Smooth muscle cell (in vitro differentiated cells): ENCODE data around the gene PSMD13. TPM values are rescaled to one million over a fixed set of nuclear protein-coding genes. Genes with fewer than 3 reads are reported as not detected.

ENCODE experiments used
- DNase-seq: peaks from one replicate; lab custom pipeline; 2025; ENCODE audit not compliant: unreplicated experiment; lab: John Stamatoyannopoulos, UW
- H2AFZ ChIP-seq: fragments of 200-600 bp; sonication (generic); 2 replicates; pipeline ENCODE4 v1.6.0; 2016; ENCODE audit warnings: antibody characterized with exemption, low read depth, mild to moderate bottlenecking
- H3F3A ChIP-seq: fragments of 200-600 bp; sonication (generic); 2 replicates; pipeline ENCODE4 v1.6.0; 2017; ENCODE audit warnings: antibody characterized with exemption, low read depth
- H3K27ac ChIP-seq: fragments of 200-600 bp; sonication (generic); 2 replicates; pipeline ENCODE4 v1.5.1; 2016; ENCODE audit warnings: low read depth, mild to moderate bottlenecking
- H3K27me3 ChIP-seq: fragments of 200-600 bp; sonication (generic); 2 replicates; pipeline ENCODE4 v1.6.1; 2016; ENCODE audit warnings: low read depth, mild to moderate bottlenecking
- H3K36me3 ChIP-seq: fragments of 200-600 bp; sonication (generic); 2 replicates; pipeline ENCODE4 v1.5.1; 2016; ENCODE audit warnings: low read depth
- H3K4me1 ChIP-seq: fragments of 200-600 bp; sonication (generic); 2 replicates; pipeline ENCODE4 v1.5.1; 2016; ENCODE audit warnings: low read depth
- H3K4me2 ChIP-seq: fragments of 200-600 bp; sonication (generic); 2 replicates; pipeline ENCODE4 v1.6.0; 2016; ENCODE audit warnings: mild to moderate bottlenecking
- H3K4me3 ChIP-seq: fragments of 200-600 bp; sonication (generic); 2 replicates; pipeline ENCODE4 v1.5.1; 2016; ENCODE audit warnings: mild to moderate bottlenecking
- H3K79me2 ChIP-seq: fragments of 200-600 bp; sonication (generic); 2 replicates; pipeline ENCODE4 v1.6.0; 2016; ENCODE audit warnings: low read depth, mild to moderate bottlenecking
- H3K9ac ChIP-seq: fragments of 200-600 bp; sonication (generic); 2 replicates; pipeline ENCODE4 v1.6.0; 2016; ENCODE audit warnings: low read depth
- H3K9me3 ChIP-seq: fragments of 200-600 bp; sonication (generic); replicated peaks from 2 replicates; pipeline ENCODE4 v1.5.1; 2016; ENCODE audit warnings: low read depth
- H4K20me1 ChIP-seq: fragments of 200-600 bp; sonication (generic); 2 replicates; pipeline ENCODE4 v1.6.0; 2016; ENCODE audit warnings: low read depth
- CTCF ChIP-seq: fragments of 200-600 bp; sonication (generic); IDR thresholded peaks from 2 replicates; pipeline ENCODE4 v1.5.1; 2017; ENCODE audit warnings: borderline replicate concordance, mild to moderate bottlenecking, antibody characterized with exemption; ENCODE audit not compliant: insufficient read depth, poor library complexity, severe bottlenecking
- WGBS: methylation state at CpG from one replicate; pipeline ENCODE4 v1.1.7; 2016; ENCODE audit warnings: low lambda C conversion rate; 5-methylcytosine and 5-hydroxymethylcytosine counted together
- polyA plus RNA-seq: library from polyadenylated mRNA; unstranded; fragments of >200 nt; fragmentation: Nextera tagmentation; extraction: Ambion mirVana; gene quantifications from 2 replicates; pipeline ENCODE4 v1.2.1, GENCODE V29; 2016
- total RNA-seq: library from RNA; depleted of rRNA; stranded (reverse); fragments of >200 nt; gene quantifications from 2 replicates; pipeline ENCODE4 v1.2.3, GENCODE V29; 2014

Gene PSMD13
- total and polyA plus RNA-seq, 2 experiments from 2014 or later, result 77.4 to 200 TPM

GRCh38 chr11:282630-283360 lies 46.0 kb downstream of the PSMD13 start:
- WGBS, result 81% methylated on average over 12 of the region's 13 CpGs
- Histone ChIP-seq H3K79me2 (no peaks in the 10 kb centered on the region), H3K9me3 (no peaks in the 10 kb centered on the region), H2AFZ (no peak overlapping the region), H3K4me1 (no peaks in the 10 kb centered on the region), H3F3A (no peaks in the 10 kb centered on the region), H4K20me1 (no peaks in the 10 kb centered on the region), H3K27me3 (peaks cover 7% of the 10 kb centered on the region), H3K36me3 (no peaks in the 10 kb centered on the region), H3K9ac (no peak overlapping the region), H3K27ac (no peak overlapping the region), H3K4me2 (no peak overlapping the region), H3K4me3 (no peak overlapping the region)
- no peak for TF ChIP-seq CTCF
- DNase-seq, result no peak

- H3K27me3 ChIP-seq, result peaks cover 7% of the 10 kb centered on the region
- H3K4me2 ChIP-seq, result no peak overlapping the region
- TF ChIP-seq CTCF, result no peak
- H3K36me3 ChIP-seq, result no peaks in the 10 kb centered on the region
- 92% methylated on average over 22 of the region's 23 CpGs for WGBS
- H3F3A ChIP-seq, result no peaks in the 10 kb centered on the region
- H4K20me1 ChIP-seq, result no peaks in the 10 kb centered on the region
- H3K9me3 ChIP-seq, result no peaks in the 10 kb centered on the region
- H3K9ac ChIP-seq, result no peak overlapping the region
- no peak overlapping the region for H2AFZ ChIP-seq
- no peak for DNase-seq
- no peak overlapping the region for H3K27ac ChIP-seq
- no peak overlapping the region for H3K4me3 ChIP-seq
- H3K79me2 ChIP-seq, result no peaks in the 10 kb centered on the region
- H3K4me1 ChIP-seq, result peaks cover 4% of the 10 kb centered on the region
These were observed 46.8 kb downstream of the PSMD13 start for GRCh38 chr11:283405-284104.

GRCh38 chr11:284105-285020 lies 47.6 kb downstream of the PSMD13 start:
- WGBS, result 92% methylated on average over 22 of the region's 24 CpGs
- Histone ChIP-seq H3K4me1 (peaks cover 5% of the 10 kb centered on the region), H3K4me3 (no peak overlapping the region), H3K9ac (no peak overlapping the region), H3K27ac (no peak overlapping the region), H3K9me3 (no peaks in the 10 kb centered on the region), H4K20me1 (no peaks in the 10 kb centered on the region), H3K36me3 (no peaks in the 10 kb centered on the region), H2AFZ (no peak overlapping the region), H3F3A (no peaks in the 10 kb centered on the region), H3K27me3 (peaks cover 7% of the 10 kb centered on the region), H3K4me2 (no peak overlapping the region), H3K79me2 (no peaks in the 10 kb centered on the region)
- no peak for DNase-seq
- TF ChIP-seq CTCF, result no peak
